Measurements from ENCODE around the gene NPC1L1.

NPC1L1 gene

DNA sequence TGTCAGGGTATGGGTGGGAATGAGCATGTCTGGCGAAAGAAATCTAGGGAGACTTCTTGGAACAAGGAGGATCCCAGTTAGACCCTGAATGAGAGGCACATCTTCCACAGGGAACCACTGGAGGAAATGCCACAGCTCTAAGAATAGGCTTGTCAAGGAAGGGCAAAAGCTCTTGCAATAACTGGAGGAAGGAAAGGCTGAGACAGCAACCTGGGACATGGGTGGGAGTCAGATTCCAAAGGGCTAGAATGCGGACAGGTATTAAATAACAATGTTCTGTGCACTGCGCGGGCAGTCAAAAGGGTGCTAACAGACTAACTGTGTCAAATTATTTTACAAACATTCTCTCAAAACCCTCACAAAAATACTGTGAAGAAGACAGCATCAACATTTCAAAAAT, 55.1 kb downstream of the NPC1L1 start:
- Histone ChIP-seq H3K9me3 (ENCODE audit: low read length) (peaks cover 24% of the 10 kb centered on the region), H3K27ac (ENCODE audit: low read depth, low read length, poor library complexity, severe bottlenecking) (no peak overlapping the region), H3K4me3 (ENCODE audit: low read depth, low read length, poor library complexity, severe bottlenecking) (no peak overlapping the region), H3K9me2 (ENCODE audit: low read depth, low read length) (no peaks in the 10 kb centered on the region), H3K9ac (ENCODE audit: low read length) (no peak overlapping the region), H3K27me3 (ENCODE audit: insufficient read depth, low read length) (no peaks in the 10 kb centered on the region), H3K4me1 (ENCODE audit: insufficient read depth, low read length, severe bottlenecking) (peaks cover 25% of the 10 kb centered on the region), H4K20me1 (ENCODE audit: insufficient read depth, low read length) (no peaks in the 10 kb centered on the region), H3K36me3 (ENCODE audit: insufficient read depth, low read length) (peaks cover 67% of the 10 kb centered on the region), H3F3A (ENCODE audit: insufficient read depth, low read length) (no peaks in the 10 kb centered on the region), H3K4me2 (ENCODE audit: low read length) (no peak overlapping the region), H3K79me2 (ENCODE audit: insufficient read depth, low read length) (peaks cover 36% of the 10 kb centered on the region), H2AFZ (ENCODE audit: low read length) (no peak overlapping the region)
- TF ChIP-seq EZH2 (IDR thresholded peaks at IDR 0.05; ENCODE audit: borderline replicate concordance, low read length) (no peak), CTCF (IDR thresholded peaks at IDR 0.05; ENCODE audit: low read length) (no peak)

GRCh38 chr7:44484482-44485313, 56.4 kb downstream of the NPC1L1 start:
- Histone ChIP-seq H3K9ac (ENCODE audit: low read length) (no peak overlapping the region), H3K4me3 (ENCODE audit: low read depth, low read length, poor library complexity, severe bottlenecking) (no peak overlapping the region), H3K4me1 (ENCODE audit: insufficient read depth, low read length, severe bottlenecking) (peaks cover 23% of the 10 kb centered on the region), H3K27ac (ENCODE audit: low read depth, low read length, poor library complexity, severe bottlenecking) (no peak overlapping the region), H3K9me2 (ENCODE audit: low read depth, low read length) (no peaks in the 10 kb centered on the region), H3K79me2 (ENCODE audit: insufficient read depth, low read length) (peaks cover 32% of the 10 kb centered on the region), H2AFZ (ENCODE audit: low read length) (no peak overlapping the region), H4K20me1 (ENCODE audit: insufficient read depth, low read length) (no peaks in the 10 kb centered on the region), H3K36me3 (ENCODE audit: insufficient read depth, low read length) (peaks cover 79% of the 10 kb centered on the region), H3K4me2 (ENCODE audit: low read length) (no peak overlapping the region), H3K27me3 (ENCODE audit: insufficient read depth, low read length) (no peaks in the 10 kb centered on the region), H3K9me3 (ENCODE audit: low read length) (peaks cover 24% of the 10 kb centered on the region), H3F3A (ENCODE audit: insufficient read depth, low read length) (no peaks in the 10 kb centered on the region)
- TF ChIP-seq EZH2 (IDR thresholded peaks at IDR 0.05; ENCODE audit: borderline replicate concordance, low read length) (no peak), CTCF (IDR thresholded peaks at IDR 0.05; ENCODE audit: low read length) (no peak)

DNA sequence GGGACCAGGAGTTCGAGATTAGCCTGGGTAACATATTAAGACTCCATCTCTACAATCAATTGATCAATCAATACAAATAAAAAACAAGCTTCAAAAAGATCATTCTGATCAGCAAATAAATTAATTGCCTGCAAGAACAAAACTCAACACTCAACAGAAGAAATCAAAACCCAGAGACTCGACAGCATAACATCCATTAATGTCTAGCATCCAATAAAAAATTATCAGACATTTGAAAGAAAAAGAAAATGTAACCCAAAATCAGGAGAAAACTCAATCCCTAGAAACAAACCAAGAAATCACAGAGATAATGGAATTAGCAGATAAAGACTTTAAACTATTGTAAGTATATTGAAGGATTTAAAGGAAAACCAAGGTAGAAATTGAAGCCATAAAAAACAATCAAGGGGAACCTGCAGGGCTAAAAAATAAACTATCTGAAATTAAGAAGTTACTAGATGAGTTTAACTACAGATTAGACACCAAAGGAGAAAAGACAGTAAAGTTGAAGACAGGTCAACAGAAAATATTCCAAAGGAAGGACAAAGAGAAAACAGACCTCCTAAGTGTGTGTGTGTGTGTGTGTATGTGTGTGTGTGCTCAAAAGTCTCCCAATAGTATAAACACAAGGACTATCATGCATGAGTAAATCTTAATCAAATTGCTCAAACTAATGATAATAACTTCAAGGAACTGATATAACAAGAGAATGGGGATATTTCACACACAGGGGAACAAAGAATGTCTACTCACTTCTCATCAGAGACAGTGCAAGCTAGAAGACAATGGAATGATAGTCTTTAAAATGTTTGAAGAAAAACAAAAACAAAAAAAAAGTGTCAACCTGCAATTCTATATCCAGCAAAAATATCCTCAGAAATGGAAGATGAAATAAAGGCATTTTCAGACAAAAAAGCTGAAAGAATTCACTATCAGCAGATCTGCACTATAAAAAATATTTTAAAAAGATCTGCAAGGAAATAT, 58.3 kb downstream of the NPC1L1 start:
- Histone ChIP-seq H3K4me3 (ENCODE audit: low read depth, low read length, poor library complexity, severe bottlenecking) (no peak overlapping the region), H3K36me3 (ENCODE audit: insufficient read depth, low read length) (peaks cover 89% of the 10 kb centered on the region), H3K27ac (ENCODE audit: low read depth, low read length, poor library complexity, severe bottlenecking) (no peak overlapping the region), H3F3A (ENCODE audit: insufficient read depth, low read length) (no peaks in the 10 kb centered on the region), H3K9ac (ENCODE audit: low read length) (no peak overlapping the region), H3K79me2 (ENCODE audit: insufficient read depth, low read length) (peaks cover 16% of the 10 kb centered on the region; the same call in 1 of the 2 replicates), H3K4me2 (ENCODE audit: low read length) (no peak overlapping the region), H4K20me1 (ENCODE audit: insufficient read depth, low read length) (no peaks in the 10 kb centered on the region), H2AFZ (ENCODE audit: low read length) (no peak overlapping the region), H3K9me3 (ENCODE audit: low read length) (peaks cover 24% of the 10 kb centered on the region), H3K4me1 (ENCODE audit: insufficient read depth, low read length, severe bottlenecking) (peaks cover 8% of the 10 kb centered on the region), H3K27me3 (ENCODE audit: insufficient read depth, low read length) (no peaks in the 10 kb centered on the region), H3K9me2 (ENCODE audit: low read depth, low read length) (no peaks in the 10 kb centered on the region)
- TF ChIP-seq CTCF (IDR thresholded peaks at IDR 0.05; ENCODE audit: low read length) (no peak), EZH2 (IDR thresholded peaks at IDR 0.05; ENCODE audit: borderline replicate concordance, low read length) (no peak)

All from OCI-LY1 (cell line).